HG02623 (cell line): ENCODE measurements around the gene AXL.
"Not testable (repeated sequence)": the region's sequence is repeated elsewhere in the genome, so short reads cannot be mapped to it uniquely, and the experiment has no call there.

Source experiments
- ATAC-seq: cut with Tn5 transposase; IDR thresholded peaks from one replicate; pipeline ENCODE4 v1.9.1; 2021; ENCODE audit warnings: moderate library complexity; ENCODE audit not compliant: unreplicated experiment

Gene AXL

DNA sequence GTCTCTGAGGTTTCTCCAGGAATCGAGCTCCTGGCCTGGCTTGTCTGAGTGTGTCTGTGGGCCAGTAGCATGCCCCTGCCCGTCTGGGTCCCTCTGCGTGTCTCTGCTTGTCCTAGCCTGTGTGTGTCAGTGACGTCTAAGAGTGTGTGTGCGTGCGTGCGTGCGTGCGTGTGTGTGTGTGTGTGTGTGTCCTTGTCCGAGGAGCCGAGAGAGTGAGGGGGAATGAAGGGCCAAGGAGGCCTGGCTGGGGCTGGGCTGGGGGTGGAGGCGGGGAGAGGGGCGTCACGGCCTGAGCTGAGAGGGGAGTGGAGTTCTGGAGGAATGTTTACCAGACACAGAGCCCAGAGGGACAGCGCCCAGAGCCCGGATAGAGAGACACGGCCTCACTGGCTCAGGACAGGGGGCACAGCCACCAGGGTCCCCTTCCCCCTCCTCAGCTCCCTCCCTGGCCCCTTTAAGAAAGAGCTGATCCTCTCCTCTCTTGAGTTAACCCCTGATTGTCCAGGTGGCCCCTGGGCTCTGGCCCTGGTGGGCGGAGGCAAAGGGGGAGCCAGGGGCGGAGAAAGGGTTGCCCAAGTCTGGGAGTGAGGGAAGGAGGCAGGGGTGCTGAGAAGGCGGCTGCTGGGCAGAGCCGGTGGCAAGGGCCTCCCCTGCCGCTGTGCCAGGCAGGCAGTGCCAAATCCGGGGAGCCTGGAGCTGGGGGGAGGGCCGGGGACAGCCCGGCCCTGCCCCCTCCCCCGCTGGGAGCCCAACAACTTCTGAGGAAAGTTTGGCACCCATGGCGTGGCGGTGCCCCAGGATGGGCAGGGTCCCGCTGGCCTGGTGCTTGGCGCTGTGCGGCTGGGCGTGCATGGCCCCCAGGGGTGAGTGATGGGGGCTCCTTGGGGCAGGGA lies at the start of gene AXL:
TSS of gene AXL (plus strand) at position 609 of the 893 bp plus-strand sequence. CDS start at position 779, 170 bp downstream.
- ATAC-seq, result no peak

DNA sequence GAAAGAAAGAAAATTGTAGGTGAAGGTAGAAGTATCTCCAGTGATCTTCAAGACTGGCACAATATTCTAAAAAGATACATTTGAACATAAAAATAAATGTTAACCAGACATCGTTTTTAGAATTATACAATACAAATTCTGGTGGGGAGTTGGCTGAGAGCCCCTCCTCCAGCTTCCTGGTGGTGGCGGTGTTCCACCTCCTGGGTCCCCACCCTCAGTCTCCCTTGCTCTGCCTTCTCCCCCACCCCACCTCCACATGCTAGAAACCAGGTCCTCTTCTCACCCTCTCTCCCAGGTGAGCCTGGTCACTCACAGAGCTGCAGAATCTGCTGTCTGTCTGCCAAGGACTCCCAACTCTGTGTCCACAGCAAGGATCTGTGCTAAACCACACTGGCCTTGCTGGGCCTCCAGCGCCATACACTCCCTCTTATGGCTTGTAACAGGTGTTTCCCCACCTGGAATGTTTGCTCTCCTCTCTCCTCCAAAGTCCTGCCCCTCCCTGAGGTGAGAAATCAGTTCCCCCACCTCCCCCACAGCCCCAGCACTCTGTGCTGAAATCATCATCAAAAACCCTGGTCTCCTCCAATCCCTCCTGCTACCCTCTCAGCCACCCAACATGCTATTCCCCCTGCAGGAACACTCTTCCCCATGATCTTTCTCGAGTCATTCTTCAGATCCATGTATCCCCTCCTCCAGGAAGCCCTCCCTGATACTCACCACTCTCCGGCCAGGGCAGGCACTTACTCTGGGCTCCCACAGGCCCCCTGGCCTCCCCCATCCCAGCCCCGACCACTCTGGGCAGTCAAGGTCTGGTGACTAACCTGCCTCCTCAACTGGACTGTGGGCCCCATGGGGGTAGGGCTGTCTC lies 46.5 kb upstream of the AXL start:
- no peak for ATAC-seq

DNA sequence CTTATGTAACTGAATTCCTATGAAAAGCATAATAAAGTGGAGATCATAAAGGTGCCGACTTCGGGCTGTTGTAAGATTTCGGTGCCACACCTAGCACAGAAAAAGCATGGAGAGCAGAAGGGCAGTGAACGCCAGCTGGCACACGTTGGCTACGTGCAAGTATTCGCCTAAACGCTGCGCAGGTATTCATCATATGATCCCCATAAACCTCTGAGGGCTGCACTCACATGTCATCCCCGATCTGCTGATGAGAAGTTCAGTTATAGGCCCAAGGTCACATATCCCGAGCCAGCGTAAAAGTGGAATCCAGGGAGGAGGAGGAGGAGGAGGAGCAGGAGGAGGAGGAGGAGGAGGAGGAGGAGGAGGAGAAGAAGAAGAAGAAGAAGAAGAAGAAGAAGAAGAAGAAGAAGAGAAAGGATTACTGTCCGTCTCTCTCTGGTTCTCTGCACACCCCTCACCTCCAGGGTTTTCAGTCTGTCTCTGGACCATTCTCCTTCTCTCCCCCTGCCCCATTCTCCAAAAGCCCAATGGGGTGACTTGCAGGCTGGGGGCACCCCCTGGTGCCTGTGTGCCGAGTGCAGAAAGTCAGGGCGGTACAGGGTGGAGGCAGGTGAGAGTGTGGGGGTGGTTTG lies 44.6 kb upstream of the AXL start:
- ATAC-seq, result no peak

DNA sequence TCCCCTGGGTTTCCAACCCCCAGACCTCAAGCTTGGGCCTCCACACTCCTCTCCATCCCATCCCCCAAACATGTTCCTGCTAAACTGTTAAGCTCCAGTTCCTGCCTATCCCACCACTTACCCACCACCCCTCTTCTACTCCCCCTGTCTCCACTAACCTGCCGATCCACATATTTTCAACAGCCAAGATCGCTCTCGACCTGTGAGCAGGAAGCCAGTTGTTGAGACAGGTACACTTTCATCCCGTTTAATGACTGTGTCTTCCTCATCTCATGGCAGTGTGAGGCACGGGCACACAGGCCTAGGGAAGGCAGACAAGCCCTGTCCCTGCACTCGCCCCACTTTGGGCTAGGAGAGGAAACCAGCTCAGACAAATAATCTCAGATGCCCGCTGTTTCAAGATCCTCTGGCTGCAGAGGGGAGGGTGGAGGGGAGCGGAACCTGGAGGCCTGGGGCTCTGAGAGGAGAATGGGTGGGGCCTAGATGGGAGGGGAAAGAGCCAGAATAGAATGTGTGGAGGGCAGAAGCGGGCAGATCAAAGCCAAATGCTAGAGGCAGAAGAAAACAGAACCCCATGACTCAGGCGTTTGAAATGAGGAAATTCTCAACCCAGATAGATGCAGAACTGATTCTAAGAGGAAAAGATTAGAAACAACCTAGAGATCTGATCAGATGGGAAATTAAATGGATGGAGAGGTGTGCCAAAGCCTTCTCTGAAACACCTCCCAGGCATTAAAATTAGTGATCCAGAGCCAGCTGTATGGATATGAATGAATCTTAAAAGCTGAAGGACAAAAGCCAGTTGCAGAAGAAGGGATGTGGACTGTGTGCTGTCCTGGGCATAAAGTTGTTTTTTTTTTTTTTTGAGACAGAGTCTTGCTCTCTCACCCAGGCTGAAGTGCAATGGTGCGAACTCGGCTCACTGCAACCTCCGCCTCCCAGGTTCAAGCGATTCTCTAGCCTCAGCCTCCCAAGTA lies 42.9 kb upstream of the AXL start:
- ATAC-seq, result no peak

DNA sequence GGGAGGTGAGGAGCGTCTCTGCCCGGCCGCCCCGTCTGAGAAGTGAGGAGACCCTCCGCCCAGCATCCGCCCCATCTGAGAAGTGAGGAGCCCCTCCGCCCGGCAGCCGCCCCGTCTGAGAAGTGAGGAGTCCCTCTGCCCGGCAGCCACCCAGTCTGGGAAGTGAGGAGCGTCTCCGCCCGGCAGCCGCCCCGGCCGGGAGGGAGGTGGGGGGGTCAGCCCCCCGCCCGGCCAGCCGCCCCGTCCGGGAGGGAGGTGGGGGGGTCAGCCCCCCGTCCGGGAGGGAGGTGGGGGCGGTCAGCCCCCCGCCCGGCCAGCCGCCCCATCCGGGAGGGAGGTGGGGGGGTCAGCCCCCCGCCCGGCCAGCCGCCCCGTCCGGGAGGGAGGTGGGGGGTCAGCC lies 38.9 kb upstream of the AXL start:
- not testable (repeated sequence) for ATAC-seq

DNA sequence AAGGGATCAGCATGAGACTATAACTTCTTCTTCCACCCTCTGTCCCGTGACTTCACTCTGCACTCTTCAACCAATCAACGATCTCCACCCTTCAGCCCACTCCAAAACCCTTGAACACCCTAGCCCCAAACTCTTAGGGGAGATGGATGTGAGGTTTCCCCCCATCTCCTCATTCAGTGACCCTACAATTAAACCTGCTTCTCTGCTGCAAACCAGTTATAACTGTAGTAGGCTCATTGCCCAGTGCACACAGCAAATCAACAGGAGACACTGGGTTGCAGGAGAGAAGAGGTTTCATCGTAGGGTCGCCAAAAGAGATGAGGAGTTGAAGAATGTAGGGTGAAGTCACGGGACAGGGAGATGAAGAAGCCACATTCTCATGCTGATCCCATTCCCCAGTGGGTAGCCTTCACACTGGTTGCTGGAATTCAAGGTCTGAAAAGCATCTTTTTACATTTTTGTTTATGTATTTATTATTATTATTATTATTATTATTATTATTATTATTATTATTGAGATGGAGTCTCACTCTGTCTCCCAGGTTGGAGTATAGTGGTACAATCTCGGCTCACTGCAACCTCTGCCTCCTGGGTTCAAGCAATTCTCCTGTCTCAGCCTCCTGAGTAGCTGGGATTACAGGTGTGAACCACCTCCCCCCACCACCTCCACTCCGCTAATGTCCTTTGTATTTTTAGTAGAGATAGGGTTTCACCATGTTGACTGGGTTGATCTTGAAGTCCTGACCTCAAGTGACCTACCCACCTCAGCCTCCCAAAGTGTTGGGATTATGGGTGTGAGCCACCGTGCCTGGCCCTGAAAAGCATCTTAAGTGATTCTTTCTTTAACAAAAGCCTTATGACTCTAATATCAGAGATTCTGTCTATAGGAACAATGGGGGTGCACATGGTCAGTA lies 31.8 kb upstream of the AXL start:
- ATAC-seq, result no peak

DNA sequence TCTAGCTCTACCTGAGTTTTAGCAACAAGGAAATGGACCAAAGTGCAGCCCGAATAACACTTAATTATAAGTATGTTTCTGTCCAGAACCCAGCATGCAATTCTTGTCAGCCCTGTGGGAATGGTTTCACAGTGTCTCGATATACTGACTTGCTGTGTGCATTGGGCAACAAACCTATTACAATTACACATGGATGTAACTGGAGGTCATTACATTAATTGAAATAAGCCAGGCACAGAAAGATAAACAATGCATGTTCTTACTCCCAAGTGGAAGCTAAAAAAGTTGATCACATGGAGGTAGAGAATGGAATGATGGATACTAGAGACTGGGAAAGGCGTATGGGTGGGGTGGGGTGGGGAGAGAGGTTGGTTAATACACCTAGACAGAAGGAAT lies 31.1 kb upstream of the AXL start:
- no peak for ATAC-seq

DNA sequence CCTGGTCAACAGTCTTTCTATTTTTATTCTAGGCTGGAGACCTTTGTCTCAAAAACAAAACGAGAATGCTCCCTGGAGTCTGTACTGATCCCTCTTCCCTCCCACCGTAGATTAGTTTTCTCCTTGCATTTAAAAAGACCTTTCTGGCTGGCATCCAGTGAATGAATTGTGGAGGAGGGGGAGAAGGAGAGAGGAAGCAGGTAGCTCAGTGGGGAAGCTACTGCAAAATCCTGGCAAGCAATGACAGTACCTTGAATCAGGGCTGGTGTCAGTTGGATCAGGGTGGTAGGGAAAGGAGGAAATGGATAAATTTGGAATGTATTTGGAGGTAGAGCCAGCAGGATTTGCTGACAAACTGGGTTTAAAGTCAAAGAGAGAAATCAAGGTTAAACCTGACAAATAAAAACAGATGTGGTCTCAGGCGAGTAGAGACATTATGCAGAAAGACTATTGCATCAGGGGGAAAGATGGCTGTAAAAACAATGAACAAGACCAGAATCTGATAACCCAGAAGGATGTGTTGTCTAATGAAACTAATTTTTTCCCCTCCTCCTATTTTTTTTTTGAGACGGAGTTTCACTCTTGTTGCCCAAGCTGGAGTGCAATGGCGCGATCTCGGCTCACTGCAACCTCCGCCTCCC lies 29.5 kb upstream of the AXL start:
- ATAC-seq, result no peak

DNA sequence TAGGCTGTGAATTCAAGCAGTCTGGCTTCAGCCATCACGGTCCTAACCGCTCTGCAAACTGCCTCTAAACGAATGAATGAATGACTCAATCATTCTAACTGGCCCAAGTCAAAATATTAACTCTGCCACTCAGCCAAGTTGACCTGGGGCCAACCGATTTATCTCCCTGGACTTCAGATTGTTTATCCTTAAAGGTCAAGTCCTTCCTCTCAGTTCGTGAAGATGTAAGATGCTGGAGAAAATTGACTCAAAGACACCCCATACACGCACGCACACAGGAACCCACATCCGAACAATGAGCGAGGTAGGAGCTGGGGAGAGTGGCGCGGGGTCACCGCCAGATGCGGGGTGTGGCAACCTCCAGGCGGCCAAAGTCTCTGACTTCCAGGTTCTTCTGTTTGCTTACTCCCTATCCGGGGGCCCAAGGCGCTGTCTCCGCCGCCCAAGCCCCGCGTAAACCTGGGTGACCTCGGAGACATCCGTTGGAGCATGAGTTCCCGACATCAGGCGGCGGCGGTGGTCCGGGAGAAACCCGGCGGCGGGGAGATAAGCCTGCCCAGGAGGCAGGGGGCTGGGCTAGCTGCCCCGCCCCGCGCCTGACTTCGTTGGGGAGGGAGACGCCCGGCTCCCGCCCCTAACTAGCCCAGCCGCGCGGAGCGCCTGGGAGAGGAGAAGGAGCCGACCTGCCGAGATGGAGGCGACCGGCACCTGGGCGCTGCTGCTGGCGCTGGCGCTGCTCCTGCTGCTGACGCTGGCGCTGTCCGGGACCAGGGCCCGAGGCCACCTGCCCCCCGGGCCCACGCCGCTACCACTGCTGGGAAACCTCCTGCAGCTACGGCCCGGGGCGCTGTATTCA lies 26.2 kb upstream of the AXL start, which contains the start of gene CYP2S1:
TSS of gene CYP2S1 (plus strand) at position 646 of the 856 bp plus-strand sequence. CDS start at position 692, 46 bp downstream.
- ATAC-seq, result no peak

DNA sequence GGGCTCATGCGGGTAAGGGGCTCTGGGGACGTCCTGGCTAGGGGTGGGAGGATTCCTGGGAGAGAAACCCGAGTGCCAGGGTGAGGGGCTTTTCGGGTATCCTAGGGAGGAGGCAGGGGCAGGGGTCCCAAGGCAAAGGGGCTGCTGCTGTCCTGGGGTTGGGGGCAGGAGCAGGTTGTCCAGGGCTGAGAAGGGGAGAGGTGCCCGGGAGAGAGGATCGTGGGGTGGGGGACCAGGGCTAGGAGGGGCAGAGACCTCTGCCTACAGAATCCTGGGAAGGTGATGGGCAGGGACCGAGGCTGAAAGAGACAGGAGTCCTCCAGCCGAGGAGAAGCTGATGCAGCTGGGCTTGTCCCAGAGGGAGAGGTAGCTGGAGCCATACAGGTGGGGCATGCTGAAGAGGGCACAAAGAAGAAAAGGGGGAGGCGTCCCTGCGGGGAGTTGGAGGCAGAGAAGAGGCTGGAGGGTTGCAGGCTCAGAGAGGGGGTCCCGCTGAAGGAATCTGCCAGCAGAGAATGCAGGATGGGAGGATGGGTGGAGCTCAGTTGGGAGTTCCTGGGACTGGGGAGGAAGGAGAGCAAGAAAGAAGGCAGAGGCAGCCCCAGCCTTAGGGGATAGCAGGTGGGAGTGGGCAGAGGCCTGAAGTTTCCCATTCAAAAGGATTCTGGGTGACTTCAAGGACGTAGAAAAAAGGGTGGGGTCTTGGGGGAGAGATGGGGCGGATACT lies 25.4 kb upstream of the AXL start:
- ATAC-seq, result no peak

DNA sequence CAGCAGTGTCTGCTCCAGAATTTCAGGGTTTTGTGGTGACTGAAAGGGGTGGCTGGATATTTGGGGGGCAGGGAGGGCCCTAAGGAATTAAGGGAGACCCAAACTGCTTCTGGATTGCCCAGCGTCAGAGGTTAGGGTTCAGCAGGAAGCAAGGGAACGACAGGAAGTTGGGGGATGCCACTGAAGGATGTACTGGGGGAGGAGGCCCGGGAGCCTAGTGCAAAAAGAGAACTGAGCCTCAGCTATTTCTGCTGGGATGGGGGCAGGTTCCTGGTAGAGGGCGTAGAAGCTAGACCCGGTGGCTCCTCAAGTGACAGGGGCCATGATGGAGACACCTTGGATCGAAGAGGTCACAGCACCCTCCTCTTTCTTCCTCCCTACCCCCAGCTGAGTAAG lies 24.9 kb upstream of the AXL start:
- ATAC-seq, result no peak

DNA sequence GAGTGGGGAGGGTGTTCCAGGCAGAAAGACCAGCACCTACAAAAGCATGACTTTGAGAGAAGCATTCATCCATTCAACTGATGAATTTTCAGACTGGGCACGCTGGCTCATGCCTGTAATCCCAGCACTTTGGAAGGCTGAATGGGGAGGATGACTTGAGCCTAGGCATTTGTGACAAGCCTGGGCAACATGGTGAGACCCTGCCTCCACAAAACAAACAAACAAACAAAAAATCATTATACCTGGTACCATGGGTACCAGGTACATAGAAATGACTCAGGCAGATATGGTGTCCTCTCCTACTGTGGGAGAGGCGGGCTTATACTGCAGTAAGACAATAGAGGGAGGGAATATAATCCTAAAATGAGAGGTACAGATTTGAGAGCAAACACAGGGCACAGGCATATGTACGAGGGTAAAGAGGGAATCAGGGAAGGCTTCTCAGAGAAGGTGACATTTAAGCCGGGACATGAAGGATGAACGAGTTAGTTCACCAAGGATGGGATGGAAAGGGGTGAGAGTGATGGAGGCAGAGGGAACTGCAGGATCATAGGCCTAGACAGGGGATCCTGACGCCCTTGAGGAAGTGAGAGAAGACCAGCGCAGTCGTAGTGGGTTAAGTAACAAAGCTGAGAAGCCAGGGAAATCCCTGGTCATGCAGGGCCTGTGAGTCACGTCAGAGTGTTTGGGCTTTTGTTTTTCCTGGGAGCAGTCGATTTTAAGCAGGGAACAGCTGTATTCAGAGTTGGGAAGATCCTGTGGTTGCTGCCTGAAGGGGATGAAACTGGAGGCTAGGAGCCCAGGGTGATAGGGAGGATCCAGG lies 23.1 kb upstream of the AXL start:
- ATAC-seq, result no peak

DNA sequence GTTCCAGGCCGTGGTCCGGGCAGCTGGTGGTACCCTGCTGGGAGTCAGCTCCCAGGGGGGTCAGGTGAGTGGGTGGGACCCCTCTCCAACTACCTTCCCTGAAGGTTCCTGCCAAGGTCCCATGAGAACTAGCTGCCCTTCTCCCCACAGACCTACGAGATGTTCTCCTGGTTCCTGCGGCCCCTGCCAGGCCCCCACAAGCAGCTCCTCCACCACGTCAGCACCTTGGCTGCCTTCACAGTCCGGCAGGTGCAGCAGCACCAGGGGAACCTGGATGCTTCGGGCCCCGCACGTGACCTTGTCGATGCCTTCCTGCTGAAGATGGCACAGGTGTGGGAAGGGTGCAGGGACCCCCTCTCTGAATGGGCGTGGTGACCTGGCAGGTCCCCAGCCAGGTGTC lies 20.5 kb upstream of the AXL start:
- no peak for ATAC-seq

DNA sequence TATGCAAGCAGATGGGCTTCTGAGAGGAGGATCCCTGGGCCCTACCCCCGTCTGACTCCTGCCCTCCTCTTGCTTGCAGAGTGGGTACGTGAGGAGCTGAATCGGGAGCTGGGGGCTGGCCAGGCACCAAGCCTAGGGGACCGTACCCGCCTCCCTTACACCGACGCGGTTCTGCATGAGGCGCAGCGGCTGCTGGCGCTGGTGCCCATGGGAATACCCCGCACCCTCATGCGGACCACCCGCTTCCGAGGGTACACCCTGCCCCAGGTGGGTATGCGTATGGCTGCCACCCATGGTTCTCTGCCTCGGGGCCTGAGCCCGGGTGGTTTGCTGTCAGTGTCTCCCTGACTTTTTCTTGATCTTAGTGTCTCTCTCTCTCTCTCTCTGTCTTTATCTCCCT lies 15.7 kb upstream of the AXL start:
- no peak for ATAC-seq

DNA sequence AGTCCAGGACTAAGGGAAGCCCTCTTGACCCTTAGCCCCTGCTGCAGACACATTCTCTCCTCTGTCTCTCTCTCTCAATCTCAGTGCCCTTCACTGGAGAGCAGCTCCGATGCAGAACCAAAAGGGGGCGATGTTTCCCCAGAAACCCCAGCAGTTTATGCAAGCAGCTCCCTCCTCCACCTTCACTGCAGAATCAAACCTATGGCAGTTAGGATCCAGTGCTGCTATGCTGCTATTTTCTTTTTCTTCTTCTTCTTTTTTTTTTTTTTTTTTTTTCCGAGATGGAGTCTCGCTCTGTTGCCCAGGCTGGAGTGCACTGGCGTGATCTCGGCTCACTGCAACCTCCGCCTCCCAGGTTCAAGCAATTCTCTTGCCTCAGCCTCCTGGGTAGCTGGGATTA lies 14.7 kb upstream of the AXL start:
- not testable (repeated sequence) for ATAC-seq

DNA sequence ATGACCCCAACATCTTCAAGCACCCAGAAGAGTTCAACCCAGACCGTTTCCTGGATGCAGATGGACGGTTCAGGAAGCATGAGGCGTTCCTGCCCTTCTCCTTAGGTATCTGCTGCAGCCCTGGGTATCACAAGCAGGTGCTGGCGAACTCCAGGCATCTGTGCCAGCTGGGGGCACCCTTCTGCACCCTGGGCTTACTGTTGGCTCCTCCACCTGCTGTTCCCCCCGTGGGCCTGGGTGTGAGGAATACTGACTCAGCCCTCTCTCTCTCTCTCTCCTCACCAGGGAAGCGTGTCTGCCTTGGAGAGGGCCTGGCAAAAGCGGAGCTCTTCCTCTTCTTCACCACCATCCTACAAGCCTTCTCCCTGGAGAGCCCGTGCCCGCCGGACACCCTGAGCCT lies 13.0 kb upstream of the AXL start:
- no peak for ATAC-seq
